GM06990 (cell line): ENCODE results near the gene IVD.

ENCODE experiments used
- DNase-seq: peaks from one replicate; pipeline ENCODE4 v3.0.0-alpha.2; 2011; ENCODE audit not compliant: insufficient read length; ENCODE audit errors: extremely low read depth
- H3K27me3 ChIP-seq: replicated peaks from 2 replicates; pipeline ENCODE4 v1.6.0; 2011; ENCODE audit warnings: low read length; ENCODE audit not compliant: control insufficient read depth, insufficient read depth
- H3K36me3 ChIP-seq: 2 replicates; pipeline ENCODE4 v1.5.1; 2011; ENCODE audit warnings: low read length; ENCODE audit not compliant: control insufficient read depth, insufficient read depth
- H3K4me3 ChIP-seq: replicated peaks from 2 replicates; pipeline ENCODE4 v1.5.1; 2011; ENCODE audit warnings: low read depth, mild to moderate bottlenecking, control low read depth, low read length
- TF ChIP-seq, protein P1 (sequence below): IDR thresholded peaks from 2 replicates; pipeline ENCODE4 v1.5.1; 2011; ENCODE audit warnings: low read length, control low read depth, mild to moderate bottlenecking, inconsistent platforms; ENCODE audit not compliant: insufficient read depth, poor library complexity, severe bottlenecking

IVD gene

DNA sequence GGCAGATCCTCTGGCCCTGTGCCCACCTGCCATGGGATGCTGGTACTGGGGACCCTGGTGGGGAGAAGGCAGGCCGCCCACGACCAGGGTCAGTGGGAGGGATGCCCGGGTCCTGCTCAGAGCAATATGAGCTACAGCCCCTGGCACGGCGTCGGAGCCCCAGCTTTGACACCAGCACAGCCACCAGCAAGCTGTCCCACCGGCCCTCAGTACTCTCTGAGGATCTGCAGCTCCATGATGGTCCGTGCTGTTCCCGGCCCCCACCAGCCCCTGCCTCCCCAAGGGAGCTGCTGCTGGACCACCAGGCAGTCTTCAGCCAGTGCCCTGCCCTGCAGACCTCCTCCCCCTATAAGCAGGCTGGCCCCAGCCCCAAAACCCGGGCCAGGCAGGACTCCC, 36.1 kb upstream of the IVD start:
- no peaks in the 10 kb centered on the region; the same call in 1 of the 2 replicates for H3K27me3 ChIP-seq
- H3K4me3 ChIP-seq: no peak overlapping the region
- DNase-seq: no peak
- TF ChIP-seq, protein P1, sequence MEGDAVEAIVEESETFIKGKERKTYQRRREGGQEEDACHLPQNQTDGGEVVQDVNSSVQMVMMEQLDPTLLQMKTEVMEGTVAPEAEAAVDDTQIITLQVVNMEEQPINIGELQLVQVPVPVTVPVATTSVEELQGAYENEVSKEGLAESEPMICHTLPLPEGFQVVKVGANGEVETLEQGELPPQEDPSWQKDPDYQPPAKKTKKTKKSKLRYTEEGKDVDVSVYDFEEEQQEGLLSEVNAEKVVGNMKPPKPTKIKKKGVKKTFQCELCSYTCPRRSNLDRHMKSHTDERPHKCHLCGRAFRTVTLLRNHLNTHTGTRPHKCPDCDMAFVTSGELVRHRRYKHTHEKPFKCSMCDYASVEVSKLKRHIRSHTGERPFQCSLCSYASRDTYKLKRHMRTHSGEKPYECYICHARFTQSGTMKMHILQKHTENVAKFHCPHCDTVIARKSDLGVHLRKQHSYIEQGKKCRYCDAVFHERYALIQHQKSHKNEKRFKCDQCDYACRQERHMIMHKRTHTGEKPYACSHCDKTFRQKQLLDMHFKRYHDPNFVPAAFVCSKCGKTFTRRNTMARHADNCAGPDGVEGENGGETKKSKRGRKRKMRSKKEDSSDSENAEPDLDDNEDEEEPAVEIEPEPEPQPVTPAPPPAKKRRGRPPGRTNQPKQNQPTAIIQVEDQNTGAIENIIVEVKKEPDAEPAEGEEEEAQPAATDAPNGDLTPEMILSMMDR: no peak
- no peaks in the 10 kb centered on the region for H3K36me3 ChIP-seq

DNA sequence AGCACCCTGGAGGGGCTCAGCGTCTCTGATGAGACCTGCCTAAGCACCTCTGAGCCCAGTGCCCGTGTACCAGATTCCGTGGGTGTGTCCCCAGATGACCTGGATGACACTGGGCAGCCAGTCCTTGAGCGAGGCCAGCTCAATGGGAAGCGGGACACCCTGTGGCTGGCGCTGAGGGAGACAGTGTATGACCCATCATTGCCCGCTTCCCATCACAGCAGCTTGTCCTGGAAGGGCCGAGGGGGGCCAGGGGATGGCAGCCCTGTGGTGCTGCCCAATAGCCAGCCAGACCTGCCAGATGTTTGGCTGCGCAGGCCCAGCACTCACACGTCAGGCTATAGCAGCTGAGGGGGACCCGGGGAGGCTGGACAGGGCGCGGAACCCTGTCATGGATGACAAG, 35.6 kb upstream of the IVD start:
- no peak for DNase-seq
- Histone ChIP-seq H3K27me3 (no peaks in the 10 kb centered on the region; the same call in 1 of the 2 replicates), H3K4me3 (no peak overlapping the region), H3K36me3 (no peaks in the 10 kb centered on the region)
- TF ChIP-seq, protein P1: no peak

DNA sequence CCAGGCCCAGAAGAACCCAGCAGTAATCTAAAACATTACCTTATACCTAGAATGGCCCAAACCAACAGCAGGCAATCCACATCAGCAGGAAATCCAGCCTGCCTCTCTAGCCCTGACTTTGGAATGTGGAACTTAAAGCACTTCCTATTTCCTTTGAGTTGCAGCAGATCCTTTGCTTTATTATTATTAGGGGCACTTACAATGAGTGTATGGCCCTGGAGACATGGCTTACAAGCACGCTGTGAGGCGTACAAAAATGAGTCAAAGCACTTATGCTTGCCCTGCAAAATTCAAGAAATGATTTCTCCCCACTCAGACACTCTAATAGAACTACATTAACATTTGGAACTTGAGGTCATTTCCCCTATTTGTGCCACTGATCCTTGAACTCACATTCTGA, 32.6 kb upstream of the IVD start:
- Histone ChIP-seq H3K36me3 (no peaks in the 10 kb centered on the region), H3K4me3 (no peak overlapping the region), H3K27me3 (no peaks in the 10 kb centered on the region)
- TF ChIP-seq, protein P1: no peak
- DNase-seq: no peak

DNA sequence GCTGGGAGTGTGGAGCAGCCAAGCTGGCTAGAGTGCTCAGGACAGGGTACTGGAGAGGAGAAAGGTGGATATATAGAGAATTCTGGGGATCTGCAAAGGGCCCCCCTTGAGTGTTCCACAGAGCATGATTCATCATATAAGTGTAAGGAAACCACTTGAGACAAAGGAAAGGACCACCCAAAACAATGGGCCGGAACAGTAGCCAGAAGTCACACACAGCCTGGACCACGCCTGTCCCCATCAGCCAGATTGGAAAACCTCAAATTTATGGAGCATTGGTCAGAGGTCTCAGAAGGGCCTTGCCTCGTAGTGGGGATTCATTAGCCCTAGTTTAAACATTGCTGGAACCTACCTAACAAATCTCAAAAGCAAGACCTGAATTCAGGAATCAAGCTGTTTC, 28.0 kb upstream of the IVD start:
- DNase-seq: no peak
- no peak overlapping the region for H3K4me3 ChIP-seq
- no peaks in the 10 kb centered on the region for H3K27me3 ChIP-seq
- no peaks in the 10 kb centered on the region for H3K36me3 ChIP-seq
- TF ChIP-seq, protein P1: no peak

DNA sequence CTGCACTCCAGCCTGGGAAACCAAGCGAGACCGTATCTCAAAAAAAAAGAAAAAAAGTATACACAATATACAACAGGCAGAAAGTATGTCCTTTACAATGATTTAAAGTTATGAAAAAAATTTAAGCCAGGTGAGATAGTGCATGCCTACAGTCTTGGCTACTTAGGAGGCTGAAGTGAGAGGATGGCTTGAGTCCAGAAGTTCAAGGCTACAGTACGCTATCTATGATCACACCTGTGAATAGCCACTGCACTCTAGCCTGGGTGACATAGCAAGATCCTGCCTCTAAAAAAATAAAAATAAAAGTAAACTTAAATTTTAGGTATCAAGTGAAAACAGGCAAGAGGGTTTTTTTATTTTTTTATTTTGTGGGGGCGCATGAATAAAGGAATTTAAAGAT, 26.2 kb upstream of the IVD start:
- TF ChIP-seq, protein P1: no peak
- no peaks in the 10 kb centered on the region for H3K36me3 ChIP-seq
- no peak for DNase-seq

DNA sequence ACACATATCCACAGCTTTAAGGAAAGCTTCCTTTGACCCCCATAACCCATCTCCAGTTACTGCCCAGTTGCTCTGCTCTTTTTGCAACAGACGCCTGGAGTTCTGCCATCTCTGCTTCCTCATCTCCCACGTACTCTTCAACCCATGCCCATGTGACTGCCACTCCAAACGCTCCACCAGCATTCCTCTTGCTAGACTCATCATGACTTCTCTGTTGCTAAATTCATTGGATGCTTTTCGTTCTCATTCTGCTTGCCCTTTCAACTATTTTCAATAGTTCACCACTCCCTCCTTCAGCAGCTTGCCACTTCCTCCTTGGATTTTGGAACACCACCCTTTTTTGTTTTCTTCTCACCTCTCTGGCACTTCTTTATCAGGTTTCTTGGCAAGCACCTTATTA, 25.7 kb upstream of the IVD start:
- Histone ChIP-seq H3K36me3 (no peaks in the 10 kb centered on the region), H3K4me3 (no peak overlapping the region), H3K27me3 (no peaks in the 10 kb centered on the region)
- TF ChIP-seq, protein P1: no peak
- no peak for DNase-seq

More for the DNA sequence above, 26.2 kb upstream of the IVD start:
- H3K4me3 ChIP-seq: no peak overlapping the region
- no peaks in the 10 kb centered on the region for H3K27me3 ChIP-seq
